ENCODE results near the gene PLP2.
"Not testable (repeated sequence)": the region's sequence is repeated elsewhere in the genome, so short reads cannot be mapped to it uniquely, and the experiment has no call there.

The PLP2 gene

DNA sequence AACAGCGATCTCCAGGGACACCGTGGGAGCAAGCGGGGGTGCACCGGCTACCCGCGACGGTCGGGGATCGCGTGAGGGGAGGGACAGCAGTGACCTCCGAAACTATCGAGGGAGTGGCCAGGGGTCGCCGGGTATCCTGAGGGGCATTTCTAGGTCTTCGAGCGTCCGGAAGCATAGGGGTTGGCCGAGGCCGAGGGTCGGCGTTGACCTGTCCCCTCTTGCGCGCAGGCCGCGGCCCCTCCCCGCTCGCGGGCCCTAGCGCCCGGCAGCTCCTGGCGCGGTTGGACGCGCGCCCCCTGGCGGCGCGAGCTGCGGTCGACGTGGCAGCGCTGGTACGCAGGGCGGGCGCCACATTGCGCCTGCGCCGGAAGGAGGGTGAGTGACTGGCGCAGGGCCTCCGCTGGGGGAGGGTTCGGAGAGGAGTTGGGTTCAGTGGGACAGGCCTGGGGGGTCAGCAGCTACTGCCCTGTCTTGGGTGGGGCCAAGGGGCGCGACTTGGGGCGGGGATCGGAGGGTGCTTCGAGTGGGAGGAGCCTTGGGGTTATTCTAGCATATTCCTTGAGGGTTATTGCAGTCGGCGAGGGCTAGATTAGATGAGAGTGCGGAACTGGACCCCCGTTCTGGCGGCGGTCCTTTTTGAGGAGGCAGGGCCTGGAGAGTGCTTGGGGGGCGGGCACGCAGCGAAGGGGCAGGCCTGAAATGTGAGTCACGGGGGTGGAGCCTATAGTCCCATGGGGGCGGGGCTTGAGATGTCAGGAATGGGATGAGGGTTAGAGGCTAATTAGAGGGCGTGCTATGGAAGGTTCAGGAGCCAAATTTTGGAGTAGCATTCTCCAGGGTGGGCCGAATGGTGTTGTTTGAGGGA lies 7.9 kb upstream of the PLP2 start:
- in situ Hi-C loops (cut with HindIII; ENCODE audit: low sequenced_read_pairs) = no loop called here

DNA sequence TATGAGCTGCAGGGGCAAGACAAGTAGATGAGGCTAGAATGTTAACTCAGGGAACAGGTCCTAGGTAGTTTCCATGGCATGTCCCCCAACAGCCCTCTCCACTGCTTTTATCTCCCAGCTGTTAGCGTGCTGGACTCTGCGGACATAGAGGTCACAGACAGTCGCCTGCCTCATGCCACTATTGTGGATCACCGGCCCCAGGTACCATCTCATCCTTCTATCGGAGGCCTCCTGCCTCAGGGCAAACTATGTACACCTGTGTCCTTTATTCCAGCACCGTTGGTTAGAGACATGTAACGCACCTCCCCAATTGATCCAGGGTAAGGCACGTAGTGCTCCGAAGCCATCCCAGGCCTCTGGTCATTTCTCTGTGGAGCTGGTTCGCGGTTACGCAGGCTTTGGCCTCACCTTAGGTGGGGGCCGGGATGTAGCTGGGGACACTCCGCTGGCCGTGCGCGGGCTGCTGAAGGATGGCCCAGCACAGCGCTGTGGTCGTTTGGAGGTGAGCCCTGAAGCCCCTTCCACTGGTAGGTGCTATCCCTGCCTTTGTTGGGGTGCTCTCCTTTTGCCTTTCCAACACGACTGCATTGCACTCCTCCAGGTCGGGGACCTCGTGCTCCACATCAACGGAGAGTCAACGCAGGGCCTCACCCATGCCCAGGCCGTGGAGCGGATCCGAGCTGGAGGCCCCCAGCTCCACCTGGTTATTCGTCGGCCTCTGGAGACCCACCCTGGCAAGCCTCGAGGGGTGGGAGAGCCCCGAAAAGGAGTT lies 6.9 kb upstream of the PLP2 start:
- in situ Hi-C loops (cut with HindIII; ENCODE audit: low sequenced_read_pairs) = no loop called here

DNA sequence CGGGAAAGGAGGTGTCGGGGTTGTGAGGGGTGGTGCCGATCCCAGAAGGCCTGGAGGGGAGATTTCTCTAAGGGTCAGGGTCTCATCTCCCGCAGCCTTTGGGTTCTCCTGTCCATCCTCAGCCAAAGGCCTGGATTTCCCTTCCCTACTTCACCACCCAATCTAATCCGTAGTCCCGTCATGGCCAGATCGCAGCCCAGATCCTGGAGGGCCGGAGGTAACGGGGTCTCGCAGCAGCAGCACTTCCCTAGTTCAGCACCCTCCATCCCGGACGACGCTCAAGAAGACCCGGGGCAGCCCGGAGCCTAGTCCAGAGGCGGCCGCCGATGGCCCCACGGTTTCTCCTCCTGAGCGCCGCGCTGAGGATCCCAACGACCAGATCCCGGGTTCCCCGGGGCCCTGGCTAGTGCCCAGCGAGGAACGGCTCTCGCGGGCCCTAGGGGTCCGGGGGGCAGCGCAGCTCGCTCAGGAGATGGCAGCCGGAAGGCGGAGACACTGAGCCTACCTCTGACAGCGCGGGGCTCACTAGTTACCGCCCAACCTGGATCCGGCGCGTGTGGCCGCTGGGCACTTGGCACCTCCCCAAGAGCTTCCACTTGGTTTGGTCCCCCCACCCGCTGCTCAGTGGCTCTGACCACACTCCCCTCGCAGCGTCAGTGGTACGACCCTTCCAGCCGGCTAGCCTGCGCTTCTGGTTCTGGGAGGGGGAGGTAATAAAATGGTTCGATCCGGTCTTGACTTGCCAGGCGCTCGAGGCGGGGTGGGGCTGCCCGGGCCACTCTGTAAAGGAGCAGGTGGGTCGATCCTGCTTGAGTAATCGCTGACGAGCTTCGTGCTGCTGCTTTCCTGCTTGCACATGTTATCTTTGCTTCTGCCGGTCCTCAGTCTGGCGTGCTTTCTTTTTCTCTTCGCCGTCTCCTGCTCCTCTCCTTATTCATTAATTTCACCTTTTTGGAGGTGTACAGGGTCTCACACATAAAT lies 5.5 kb upstream of the PLP2 start:
- in situ Hi-C loops (cut with HindIII; ENCODE audit: low sequenced_read_pairs) = no loop called here

DNA sequence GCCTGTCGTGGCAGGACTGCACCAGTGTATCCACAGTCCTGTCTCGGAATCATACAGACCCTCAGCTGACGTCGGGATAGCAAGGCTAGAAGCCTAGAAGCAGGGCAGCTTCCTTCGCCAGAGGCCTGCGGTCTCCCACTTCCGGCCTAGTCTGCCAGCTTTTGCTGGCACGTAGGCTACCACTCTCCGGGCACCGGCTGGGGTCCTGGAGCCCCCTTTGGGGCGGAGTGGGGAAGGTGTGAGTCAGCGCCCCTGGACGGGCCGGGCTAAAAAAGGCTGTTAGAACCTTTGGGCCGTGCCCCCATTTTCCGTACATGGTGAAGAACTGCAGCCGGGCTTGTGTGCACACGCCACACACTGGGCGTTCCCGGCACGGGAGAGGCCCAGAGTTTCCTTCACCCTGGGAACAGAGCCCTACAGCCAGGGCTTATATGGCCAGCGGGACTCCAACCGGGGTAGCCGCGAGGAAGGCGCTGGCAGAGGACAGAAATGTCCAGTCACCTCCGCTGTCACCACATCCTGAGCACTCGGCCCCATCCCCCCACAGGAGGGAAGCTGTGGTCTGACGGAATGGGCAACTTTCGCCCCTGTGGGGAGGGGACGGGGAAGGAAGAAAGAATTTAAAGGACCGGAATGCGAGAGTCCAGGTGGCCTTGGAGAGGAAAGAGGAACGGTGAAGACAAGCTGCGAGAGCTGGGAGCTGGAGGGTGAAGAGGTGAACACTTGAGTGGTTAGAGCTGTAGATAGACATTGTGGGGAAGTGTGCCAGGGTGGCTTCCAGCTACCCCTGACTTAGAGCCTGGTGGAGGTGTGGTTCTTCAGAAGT lies 4.6 kb upstream of the PLP2 start:
- in situ Hi-C loops (cut with HindIII; ENCODE audit: low sequenced_read_pairs) = no loop called here

DNA sequence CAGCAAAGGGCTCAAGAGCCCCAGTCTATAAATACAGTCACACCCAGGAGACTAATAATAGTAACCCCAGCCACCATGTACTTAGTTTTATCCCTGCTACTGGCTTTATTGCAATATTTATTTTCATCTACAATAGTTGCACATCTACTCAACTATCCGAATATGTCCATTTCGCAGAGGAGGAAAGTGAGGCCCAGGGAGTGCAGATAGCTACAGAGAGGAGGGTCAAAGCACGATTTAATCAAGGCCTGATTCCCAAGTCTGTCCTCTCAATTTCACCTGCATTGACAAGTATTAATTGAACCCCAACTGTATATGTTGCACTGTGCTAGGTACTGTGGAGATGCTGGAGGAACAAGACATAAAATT lies 4.0 kb upstream of the PLP2 start:
- in situ Hi-C loops (cut with HindIII; ENCODE audit: low sequenced_read_pairs) = no loop called here

DNA sequence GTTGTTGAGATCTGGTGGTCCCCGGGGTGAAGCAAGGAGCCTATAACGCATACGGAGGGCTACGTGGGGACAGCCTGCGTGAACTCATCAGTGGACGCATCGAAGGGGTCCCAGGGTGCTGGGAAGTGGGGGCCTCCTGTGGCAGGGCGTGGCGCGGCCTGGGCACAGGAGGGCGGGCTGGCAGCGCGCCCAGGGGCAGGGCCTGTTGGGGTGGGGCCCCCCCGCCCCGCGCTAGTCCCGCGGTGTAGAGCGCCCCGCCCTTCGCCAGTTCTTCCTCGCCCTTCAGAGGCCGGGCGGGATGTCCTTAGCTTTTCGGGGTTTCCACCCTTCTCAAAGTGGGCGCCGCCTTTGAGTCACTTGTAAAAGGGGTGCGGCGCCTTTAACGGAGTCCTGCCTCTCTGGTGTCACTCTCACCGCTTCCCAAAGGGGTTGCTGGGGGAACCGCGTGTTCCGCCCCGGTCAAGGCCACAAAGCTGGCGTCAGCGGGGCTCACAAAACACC lies 632 bp downstream of the PLP2 start:
- in situ Hi-C loops (cut with HindIII; ENCODE audit: low sequenced_read_pairs) = no loop called here

DNA sequence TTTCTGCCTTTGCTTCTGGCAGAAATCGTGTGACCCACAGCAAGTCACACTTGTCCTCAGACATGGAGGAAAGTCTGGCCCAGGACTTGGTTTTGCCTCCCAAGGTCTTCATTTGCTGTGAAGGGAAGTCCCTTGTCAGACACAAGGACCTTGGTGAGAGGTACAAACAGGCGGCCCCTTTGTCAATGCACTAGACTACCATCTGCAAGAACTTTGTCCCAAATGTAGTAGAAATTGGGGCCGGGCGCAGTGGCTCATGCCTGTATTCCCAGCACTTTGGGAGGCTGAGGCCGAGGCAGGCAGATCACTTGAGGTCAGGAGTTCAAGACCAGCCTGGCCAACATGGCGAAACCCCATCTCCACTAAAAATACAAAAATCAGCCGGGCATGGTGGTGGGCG lies 1.8 kb downstream of the PLP2 start:
- in situ Hi-C loops (cut with HindIII; ENCODE audit: low sequenced_read_pairs) = not testable (repeated sequence)

DNA sequence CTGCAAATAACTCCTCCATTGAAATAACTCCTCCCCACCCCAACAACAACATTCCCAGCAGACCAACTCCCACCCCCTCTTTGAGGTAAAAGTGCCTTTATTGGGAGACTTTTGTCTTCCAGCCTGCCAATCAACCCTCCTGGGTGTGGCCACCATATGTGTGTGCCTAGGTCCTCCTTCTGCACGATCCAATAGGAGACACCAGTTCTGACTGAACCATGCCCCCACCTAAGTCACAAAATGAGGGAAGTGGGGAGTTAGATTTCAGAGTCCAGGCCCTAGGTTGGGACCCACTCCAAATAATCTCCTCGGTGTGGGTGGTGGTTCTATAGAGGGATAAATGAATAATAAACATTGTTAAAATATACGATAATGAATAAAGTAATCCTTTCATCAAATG lies 3.0 kb downstream of the PLP2 start:
- in situ Hi-C loops (cut with HindIII; ENCODE audit: low sequenced_read_pairs) = no loop called here

DNA sequence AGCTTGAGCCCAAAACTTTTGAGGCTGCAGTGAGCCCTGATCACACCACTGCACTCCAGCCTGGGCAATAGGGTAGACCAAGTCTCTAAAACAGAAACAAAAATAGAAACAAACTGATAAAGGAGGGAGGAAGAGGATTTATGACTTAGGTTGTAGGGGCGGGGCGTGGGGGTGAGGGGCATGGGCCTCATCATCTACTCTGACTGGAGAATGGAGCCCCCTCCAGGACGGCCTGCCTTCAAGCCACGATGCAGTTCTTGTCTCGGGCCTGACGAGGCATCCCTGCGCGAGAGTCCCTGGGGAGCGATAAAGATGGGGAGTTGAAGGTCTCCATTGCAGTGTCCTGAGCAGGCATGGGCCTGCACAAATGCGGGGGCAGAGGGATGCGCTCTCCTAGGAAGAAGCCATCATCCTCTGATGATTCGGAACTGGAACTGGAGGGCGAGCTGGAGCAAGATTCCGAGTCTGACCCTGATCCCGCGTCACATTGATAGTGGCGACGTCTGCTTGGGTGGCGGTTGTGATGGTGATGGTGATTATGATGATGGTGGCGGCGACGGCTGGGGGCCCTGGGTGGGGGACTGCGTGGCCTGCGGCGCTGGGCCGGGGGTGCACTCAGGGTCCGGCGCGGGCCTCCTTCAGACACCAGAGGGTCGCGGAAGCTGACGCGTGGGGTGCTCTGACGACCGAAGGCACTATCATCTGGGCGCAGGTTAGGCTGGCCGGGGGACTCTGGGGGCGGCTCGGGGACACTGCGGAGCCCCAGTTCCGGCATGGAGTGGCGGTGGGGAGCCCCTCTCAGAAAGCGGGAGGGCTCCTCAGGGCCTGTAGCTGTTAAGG lies 4.0 kb downstream of the PLP2 start:
- in situ Hi-C loops (cut with HindIII; ENCODE audit: low sequenced_read_pairs) = no loop called here

DNA sequence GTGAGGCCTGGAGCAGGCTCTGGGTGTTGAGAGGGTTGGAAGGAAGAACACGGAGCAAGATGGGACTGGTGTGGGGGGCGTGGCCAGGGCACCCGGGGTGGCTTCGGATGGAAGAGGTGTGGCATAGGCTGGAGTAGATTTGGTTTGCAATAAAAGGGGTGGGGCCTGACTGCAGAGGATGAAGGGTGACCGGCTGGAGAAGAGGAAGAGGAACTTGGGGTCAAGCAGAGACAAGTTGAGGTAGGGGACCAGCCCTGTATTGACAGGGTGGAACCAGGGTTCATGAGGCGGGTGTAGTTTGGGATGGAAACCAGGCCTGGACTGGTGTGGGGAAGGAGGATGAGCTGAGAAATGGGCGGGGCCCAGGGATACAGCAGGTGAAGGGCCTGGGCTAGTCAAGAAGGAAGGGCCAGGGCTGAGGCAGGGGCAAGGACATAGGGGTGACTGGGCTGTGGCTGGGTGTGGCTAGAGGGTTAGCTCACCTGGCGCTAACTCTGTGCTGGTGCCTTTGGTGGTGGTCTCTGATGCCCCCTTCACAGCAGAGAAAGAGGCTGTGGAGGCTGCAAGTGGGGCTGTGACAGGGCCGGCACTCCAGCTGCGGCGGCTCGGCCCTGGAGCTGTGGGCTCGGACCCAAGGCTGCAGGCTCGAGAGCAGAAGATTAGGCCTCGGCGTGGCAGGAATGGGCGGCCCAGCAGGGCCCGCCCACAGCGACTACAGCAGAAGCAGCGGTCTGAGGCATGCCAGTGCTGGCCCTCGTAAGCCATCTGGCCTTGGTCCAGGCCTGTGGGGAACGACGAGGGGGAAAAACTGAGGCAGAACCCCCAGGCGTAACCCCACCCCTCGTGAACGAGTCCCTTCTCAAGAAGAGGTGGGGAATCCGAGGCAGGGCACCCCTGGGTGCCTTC lies 5.0 kb downstream of the PLP2 start:
- in situ Hi-C loops (cut with HindIII; ENCODE audit: low sequenced_read_pairs) = no loop called here

DNA sequence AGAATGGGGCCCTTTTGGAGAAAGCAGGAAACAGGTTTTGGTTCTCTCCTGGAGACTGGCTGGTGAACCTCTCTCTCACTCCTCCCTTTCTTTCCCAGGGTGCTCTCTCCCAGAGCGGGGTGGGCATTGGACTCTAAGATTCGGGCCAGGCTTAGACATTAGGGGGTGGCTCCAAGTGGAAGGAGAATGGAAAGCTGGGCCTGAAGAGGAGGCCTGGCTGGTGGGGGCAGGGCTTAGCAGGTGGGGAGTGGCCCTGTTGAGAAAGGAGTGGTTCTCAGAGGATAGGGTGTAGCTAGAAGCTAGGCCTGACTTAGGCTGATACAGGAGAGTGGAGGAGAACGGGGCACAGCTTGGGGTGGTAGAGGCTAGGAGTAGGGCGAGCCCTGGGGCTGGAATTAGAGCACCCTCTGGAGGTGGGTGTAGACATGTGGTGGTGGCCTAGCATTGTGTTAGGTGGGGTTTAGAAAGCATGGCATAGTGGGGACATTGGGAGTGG lies 5.7 kb downstream of the PLP2 start:
- in situ Hi-C loops (cut with HindIII; ENCODE audit: low sequenced_read_pairs) = no loop called here

DNA sequence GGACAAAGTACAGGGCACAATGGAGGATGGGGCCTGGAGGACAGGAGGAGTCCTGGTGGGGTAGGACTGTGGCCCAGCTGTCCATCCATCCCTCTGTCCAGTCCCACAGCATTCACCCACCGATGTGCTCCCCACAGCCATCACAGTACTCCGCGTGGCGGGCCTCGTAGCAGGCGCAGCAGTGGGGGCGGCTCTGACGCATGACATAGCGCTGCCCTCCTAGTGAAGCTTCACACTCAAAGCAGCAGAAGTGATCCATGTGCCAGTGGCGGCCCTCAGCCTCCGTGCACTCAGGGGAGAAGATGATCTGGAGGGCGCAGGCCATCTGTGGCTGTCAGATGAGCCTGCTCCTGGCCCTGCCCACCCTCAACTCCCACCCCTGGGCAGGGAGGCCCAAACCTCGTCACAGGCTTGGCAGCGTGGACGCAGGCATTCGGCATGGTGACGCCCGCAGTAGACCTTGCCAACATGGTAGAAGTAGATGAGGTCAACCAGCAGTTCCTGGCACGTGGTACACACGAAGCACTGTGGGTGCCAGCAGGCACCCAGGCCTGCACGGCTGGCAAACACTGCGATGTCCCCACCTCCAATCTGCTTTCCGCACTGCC lies 6.3 kb downstream of the PLP2 start:
- in situ Hi-C loops (cut with HindIII; ENCODE audit: low sequenced_read_pairs) = no loop called here

DNA sequence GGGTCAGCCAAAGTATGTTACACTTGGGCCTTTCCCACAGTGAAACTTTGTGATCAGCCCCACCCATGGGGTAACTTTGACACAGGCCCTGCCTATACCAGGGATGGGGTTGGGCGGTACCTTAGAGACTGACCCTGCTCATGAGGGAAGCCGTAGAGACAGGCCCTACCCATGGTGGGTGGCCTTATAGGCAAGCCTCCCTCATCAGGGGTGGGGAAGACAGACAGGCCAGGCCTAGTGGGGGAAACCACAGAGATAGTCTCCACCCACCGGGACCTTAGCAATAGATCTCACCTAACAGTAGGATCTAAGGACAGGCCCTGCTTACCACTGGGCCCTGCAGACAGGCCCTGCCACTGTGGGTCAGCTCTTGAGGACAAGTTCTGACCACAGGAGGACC lies 6.8 kb downstream of the PLP2 start:
- in situ Hi-C loops (cut with HindIII; ENCODE audit: low sequenced_read_pairs) = no loop called here

DNA sequence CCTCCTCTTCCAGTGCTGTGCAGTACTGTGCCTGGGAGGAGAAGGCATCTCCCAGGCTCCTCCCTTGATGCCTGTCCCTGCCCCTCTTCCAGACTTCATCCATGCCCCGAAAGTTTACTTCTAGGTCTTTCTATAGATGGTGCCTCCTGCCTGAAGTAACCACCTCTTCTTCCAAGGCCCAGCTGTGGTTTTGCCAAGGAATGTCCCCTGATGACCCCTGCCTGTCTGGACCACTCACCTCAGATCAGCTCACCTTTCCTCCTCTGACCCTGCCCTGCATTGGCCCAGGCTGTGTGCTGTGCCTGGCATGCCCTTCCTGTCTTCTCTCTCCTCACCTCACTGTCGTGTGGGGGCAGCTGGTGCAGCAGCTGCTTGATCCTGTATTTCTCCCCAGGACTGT lies 7.7 kb downstream of the PLP2 start:
- in situ Hi-C loops (cut with HindIII; ENCODE audit: low sequenced_read_pairs) = no loop called here

DNA sequence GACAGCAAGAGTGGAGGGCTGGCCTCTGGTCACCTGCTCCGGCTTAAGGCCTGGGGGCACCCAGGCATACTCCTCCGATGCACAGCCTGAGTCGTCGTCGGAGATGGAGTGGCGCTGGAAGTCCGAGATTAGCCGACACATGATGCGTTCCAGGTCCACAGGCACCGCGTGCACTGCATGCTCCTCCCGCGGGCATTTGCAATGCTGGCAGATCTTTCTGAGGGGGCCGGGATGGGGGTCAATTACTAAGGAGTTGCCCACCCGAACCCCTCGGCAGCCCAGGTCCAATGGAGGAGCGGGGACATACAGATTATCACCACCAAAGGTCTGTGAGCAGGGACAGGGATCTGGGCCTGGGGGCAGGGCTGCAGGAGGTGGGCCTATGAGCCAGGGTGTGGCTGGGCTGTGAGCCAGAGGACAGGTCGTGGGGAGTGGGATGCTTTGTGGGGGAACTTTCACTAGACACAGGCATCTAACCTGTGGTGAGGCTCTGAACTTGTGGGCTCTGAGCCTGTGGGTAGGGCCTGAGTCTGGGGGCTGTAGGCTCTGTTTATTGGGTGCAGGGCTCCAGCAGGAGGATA lies 12.1 kb downstream of the PLP2 start:
- in situ Hi-C loops (cut with HindIII; ENCODE audit: low sequenced_read_pairs) = no loop called here

DNA sequence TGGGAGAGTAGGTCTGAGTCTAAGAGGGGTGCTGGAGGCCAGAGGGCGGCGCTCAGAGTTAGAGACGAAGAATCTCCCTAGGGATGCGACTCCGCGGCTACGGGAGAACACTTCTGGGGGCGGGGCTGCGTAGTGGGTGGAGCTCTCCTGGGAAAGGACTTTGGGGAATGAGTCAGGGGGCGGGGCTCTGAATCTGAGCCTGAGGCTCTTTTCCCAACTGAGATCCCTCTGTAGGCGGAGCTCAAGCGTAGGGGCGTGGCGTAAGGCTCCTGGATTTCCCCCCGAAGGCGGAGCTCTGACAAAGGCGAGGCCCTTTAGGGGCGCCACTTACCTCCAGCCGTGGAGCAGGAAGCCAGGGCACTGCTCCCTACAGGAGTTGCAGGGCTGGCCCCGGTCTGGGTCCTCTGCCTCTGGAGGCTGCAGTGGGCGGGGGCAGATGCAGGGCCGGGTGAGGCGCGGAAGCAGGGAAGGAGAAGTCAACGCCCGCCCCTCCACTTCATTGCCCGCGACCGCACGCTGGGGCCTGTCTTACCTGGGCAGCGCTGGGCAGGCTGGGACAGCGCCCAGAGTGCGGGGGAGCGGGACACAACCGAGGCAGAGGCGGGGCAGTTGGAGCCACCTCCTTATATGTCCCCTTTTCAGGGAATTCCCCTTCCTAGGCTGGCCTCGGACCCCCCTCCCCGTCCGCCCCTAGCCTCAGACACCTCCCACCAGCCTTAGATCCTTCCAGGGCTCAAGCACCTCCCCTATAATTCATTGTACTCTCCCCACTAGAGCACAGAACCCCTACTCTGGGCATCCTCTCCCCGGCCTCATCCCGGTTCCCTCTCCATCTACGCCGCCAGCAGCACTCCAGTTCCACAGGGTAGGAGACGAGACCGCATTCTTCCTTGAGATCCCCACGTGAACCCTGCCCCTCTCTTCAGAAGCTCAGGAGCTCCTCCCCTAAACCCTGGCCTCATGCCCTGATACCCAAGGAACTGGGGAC lies 12.9 kb downstream of the PLP2 start:
- in situ Hi-C loops (cut with HindIII; ENCODE audit: low sequenced_read_pairs) = no loop called here

Measured in DLD1 (cell line).